Keratinocyte (primary cell): ENCODE measurements around the gene TRPC4. TPM values are rescaled to one million over a fixed set of nuclear protein-coding genes. Genes with fewer than 3 reads are reported as not detected.

Experiments used
- DNase-seq: peaks from one replicate; pipeline ENCODE4 v3.0.0-alpha.2; 2011; ENCODE audit warnings: low read depth, missing footprints, low spot score
- FAIRE-seq: peaks from 2 replicates; lab custom pipeline; 2011; peaks lifted over from hg19 to GRCh38; lab: Jason Lieb, UNC
- H2AFZ ChIP-seq: 2 replicates; pipeline ENCODE4 v1.6.0; 2012; ENCODE audit warnings: low read length, control low read depth, inconsistent platforms; ENCODE audit not compliant: control insufficient read depth
- H3K27ac ChIP-seq: 2 replicates; pipeline ENCODE4 v1.5.1; 2011; ENCODE audit warnings: low read length; ENCODE audit not compliant: control insufficient read depth, insufficient read depth
- H3K27me3 ChIP-seq: 3 replicates; pipeline ENCODE4 v1.6.0; 2011; ENCODE audit warnings: low read length; ENCODE audit not compliant: control insufficient read depth, insufficient read depth; ENCODE audit errors: extremely low read depth
- H3K36me3 ChIP-seq, 2 experiments: 2 replicates in 1 of 2; 3 replicates in 1 of 2; pipeline ENCODE4 v1.5.1; 2011; ENCODE audit warnings: low read length in 2 of 2, mild to moderate bottlenecking in 1 of 2; ENCODE audit not compliant: control insufficient read depth in 2 of 2, insufficient read depth in 2 of 2; ENCODE audit errors: extremely low read depth in 1 of 2
- H3K4me1 ChIP-seq: 3 replicates; pipeline ENCODE4 v1.5.1; 2011; ENCODE audit warnings: low read length; ENCODE audit not compliant: control insufficient read depth, insufficient read depth; ENCODE audit errors: extremely low read depth
- H3K4me2 ChIP-seq: 3 replicates; pipeline ENCODE4 v1.6.0; 2011; ENCODE audit warnings: low read depth, low read length; ENCODE audit not compliant: control insufficient read depth, insufficient read depth; ENCODE audit errors: extremely low read depth
- H3K4me3 ChIP-seq, 3 experiments: fragments of 200-600 bp in 1 of 3; sonication (generic) in 1 of 3; 2 replicates in 2 of 3; 3 replicates in 1 of 3; pipeline ENCODE4 v1.5.1; 2011 to 2016; ENCODE audit warnings: low read length in 3 of 3, mild to moderate bottlenecking in 3 of 3, control low read depth in 2 of 3, inconsistent platforms in 1 of 3, low read depth in 1 of 3, mixed read lengths in 1 of 3, mixed run types in 1 of 3, moderate library complexity in 1 of 3; ENCODE audit not compliant: control insufficient read depth in 2 of 3, insufficient read depth in 2 of 3; ENCODE audit errors: extremely low read depth in 1 of 3
- H3K79me2 ChIP-seq: 2 replicates; pipeline ENCODE4 v1.6.0; 2012; ENCODE audit warnings: low read length; ENCODE audit not compliant: control insufficient read depth, insufficient read depth
- H3K9ac ChIP-seq: 3 replicates; pipeline ENCODE4 v1.6.0; 2011; ENCODE audit warnings: low read length; ENCODE audit not compliant: control insufficient read depth, insufficient read depth; ENCODE audit errors: extremely low read depth
- H3K9me1 ChIP-seq: 3 replicates; pipeline ENCODE4 v1.6.0; 2011; ENCODE audit warnings: low read length; ENCODE audit not compliant: control insufficient read depth, insufficient read depth; ENCODE audit errors: extremely low read depth
- H3K9me3 ChIP-seq: 2 replicates; pipeline ENCODE4 v1.5.1; 2012; ENCODE audit warnings: low read depth, low read length; ENCODE audit not compliant: control insufficient read depth
- H4K20me1 ChIP-seq: 3 replicates; pipeline ENCODE4 v1.6.0; 2011; ENCODE audit warnings: low read length; ENCODE audit not compliant: control insufficient read depth, insufficient read depth; ENCODE audit errors: extremely low read depth
- EZH2 ChIP-seq: IDR thresholded peaks from one replicate; pipeline ENCODE4 v1.6.1; 2012; ENCODE audit warnings: inconsistent platforms, mild to moderate bottlenecking, low read length, moderate library complexity
- dilution Hi-C: fragments of 300-500 bp; cut with MboI; formaldehyde crosslinking; loops from one replicate; pipeline ENCODE4 v1.7.0; 2020; ENCODE audit warnings: low sequenced_read_pairs; ENCODE audit not compliant: extremely low pct_ligation_motif_present
- polyA plus RNA-seq, 5 experiments: library from polyadenylated mRNA; depleted of rRNA in 3 of 5; stranded (reverse) in 3 of 5; stranded (forward) in 1 of 5; unstranded in 1 of 5; fragments of >200 nt; gene quantifications; 1 replicate in 1 of 5; 2 replicates in 3 of 5; 3 replicates in 1 of 5; pipeline versions ENCODE4 v1.2.1 to v1.2.3, GENCODE V29; 2011 to 2012; ENCODE audit warnings: missing spikeins in 2 of 5, low read depth in 1 of 5, low replicate concordance in 1 of 5
- TF ChIP-seq, protein P1 (sequence below), 3 experiments: IDR thresholded peaks in 1 of 3; conservative IDR thresholded peaks in 1 of 3; optimal IDR thresholded peaks in 1 of 3; 2 replicates in 2 of 3; 3 replicates in 1 of 3; pipeline versions ENCODE3 to v1.5.1; 2011; ENCODE audit warnings: low read length in 3 of 3, mild to moderate bottlenecking in 3 of 3, moderate library complexity in 2 of 3, control low read depth in 1 of 3, inconsistent platforms in 1 of 3; ENCODE audit not compliant: insufficient read depth in 2 of 3; ENCODE audit errors: extremely low read depth in 1 of 3

TRPC4 gene
- polyA plus RNA-seq, 1 donor (not counting 4 experiments of a cell fraction or from before 2014, with no cell fraction given) = not detected

DNA sequence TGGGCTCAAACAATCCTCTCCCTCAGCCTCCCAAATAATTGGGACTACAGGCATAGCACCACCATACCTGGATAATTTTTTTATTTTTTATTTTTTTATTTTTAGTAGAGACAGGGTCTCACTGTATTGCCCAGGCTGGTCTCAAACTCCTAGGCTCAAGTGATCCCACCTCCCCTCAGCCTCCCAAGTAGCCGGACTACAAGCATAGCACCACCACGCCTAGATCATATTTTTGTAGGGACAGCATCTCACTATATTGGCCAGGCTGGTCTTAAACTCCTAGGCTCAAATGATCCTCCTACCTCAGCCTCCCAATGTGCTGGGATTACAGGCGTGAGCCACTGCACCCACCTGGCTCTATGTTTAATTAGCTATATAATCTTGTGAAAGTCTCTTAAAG is 114.2 kb downstream of the TRPC4 start:
- no peak for DNase-seq
- no peak overlapping the region for H3K9ac ChIP-seq
- no peak overlapping the region for H3K4me3 ChIP-seq
- no peaks in the 10 kb centered on the region for H3K9me1 ChIP-seq
- no peak for TF ChIP-seq EZH2
- TF ChIP-seq, protein P1, sequence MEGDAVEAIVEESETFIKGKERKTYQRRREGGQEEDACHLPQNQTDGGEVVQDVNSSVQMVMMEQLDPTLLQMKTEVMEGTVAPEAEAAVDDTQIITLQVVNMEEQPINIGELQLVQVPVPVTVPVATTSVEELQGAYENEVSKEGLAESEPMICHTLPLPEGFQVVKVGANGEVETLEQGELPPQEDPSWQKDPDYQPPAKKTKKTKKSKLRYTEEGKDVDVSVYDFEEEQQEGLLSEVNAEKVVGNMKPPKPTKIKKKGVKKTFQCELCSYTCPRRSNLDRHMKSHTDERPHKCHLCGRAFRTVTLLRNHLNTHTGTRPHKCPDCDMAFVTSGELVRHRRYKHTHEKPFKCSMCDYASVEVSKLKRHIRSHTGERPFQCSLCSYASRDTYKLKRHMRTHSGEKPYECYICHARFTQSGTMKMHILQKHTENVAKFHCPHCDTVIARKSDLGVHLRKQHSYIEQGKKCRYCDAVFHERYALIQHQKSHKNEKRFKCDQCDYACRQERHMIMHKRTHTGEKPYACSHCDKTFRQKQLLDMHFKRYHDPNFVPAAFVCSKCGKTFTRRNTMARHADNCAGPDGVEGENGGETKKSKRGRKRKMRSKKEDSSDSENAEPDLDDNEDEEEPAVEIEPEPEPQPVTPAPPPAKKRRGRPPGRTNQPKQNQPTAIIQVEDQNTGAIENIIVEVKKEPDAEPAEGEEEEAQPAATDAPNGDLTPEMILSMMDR (optimal IDR thresholded peaks at IDR 0.05 in 1 of 3, IDR thresholded peaks at IDR 0.05 in 1 of 3, conservative IDR thresholded peaks at IDR 0.05 in 1 of 3; ENCODE audit: extremely low read depth in 1 of 3, insufficient read depth in 2 of 3, low read length in 3 of 3) = no peak
- H4K20me1 ChIP-seq = no peaks in the 10 kb centered on the region
- H3K27ac ChIP-seq = no peak overlapping the region
- H2AFZ ChIP-seq = no peak overlapping the region
- H3K4me2 ChIP-seq = no peak overlapping the region
- dilution Hi-C loops = no loop called here
- H3K4me1 ChIP-seq = no peaks in the 10 kb centered on the region
- H3K79me2 ChIP-seq = no peaks in the 10 kb centered on the region
- FAIRE-seq = no peak
- no peaks in the 10 kb centered on the region for H3K9me3 ChIP-seq
- no peaks in the 10 kb centered on the region for H3K27me3 ChIP-seq
- no peaks in the 10 kb centered on the region for H3K36me3 ChIP-seq

DNA sequence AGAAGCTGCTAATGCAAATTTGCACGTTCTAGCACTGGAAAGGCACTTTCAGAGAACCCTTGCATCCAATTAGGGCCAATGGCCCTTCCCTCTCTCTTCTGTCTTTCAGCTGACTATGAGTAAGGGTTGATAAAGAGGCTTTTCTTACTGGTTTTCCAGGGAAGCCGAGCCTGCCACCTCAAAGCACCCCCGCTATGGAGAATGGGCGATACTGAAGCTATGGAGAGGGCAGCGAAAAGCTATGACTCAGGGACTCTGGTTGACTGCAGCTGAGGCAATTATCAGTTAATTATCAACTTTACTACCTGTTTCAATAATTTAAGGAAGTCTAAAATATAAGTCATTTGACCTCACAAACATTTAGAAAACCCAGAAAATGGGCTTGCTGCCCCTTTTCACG is 115.8 kb downstream of the TRPC4 start:
- TF ChIP-seq EZH2 = no peak
- TF ChIP-seq, protein P1 (optimal IDR thresholded peaks at IDR 0.05 in 1 of 3, IDR thresholded peaks at IDR 0.05 in 1 of 3, conservative IDR thresholded peaks at IDR 0.05 in 1 of 3; ENCODE audit: extremely low read depth in 1 of 3, insufficient read depth in 2 of 3, low read length in 3 of 3) = no peak

More for the DNA sequence above, 115.8 kb downstream of the TRPC4 start:
- Histone ChIP-seq H2AFZ (no peak overlapping the region), H3K79me2 (no peaks in the 10 kb centered on the region), H3K36me3 (no peaks in the 10 kb centered on the region), H3K9me3 (no peaks in the 10 kb centered on the region), H3K27ac (no peak overlapping the region), H3K27me3 (no peaks in the 10 kb centered on the region), H3K9me1 (no peaks in the 10 kb centered on the region), H3K4me1 (no peaks in the 10 kb centered on the region), H3K4me2 (no peak overlapping the region), H3K9ac (no peak overlapping the region), H3K4me3 (no peak overlapping the region), H4K20me1 (no peaks in the 10 kb centered on the region)
- DNase-seq (no peak), FAIRE-seq (no peak)
- dilution Hi-C loops = no loop called here
